Measurements from ENCODE around the gene ANKFY1. TPM values are rescaled to one million over a fixed set of nuclear protein-coding genes. Genes with fewer than 3 reads are reported as not detected.

ANKFY1 gene
- total RNA-seq, 1 experiment from 2014 or later: 38.9 TPM

DNA sequence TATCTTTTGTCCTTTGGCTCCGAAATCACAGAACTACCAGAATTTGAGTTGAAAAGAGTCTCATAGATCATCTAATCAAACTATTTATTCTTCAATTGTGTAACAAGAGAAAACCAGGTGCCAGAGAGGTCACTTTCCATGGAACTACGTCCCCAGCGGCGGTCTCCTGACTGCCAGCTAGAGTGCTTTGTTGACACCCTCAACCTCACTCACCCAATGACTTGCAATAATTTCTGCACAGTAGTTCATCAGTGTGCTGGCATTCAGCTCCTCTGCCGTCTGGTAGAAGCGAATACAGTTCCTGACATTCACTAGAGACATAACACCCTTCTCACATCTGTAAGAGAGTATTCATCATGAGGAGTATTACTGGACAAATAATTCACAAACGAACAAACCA is 54.2 kb downstream of the ANKFY1 start:
- ChIA-PET CTCF (interaction anchor here (0.6 to 1.3 kb wide), 3 partner anchors 10 to 214 kb away, joined by 3 to 4 read pairs (median 4); no protein-coding TSS in a partner anchor), POLR2A (no interaction called here), RAD21 (ENCODE audit: low non-redundant PET in 1 of 2, low total read pairs in 2 of 2, uncharacterized antibody in 2 of 2, unreplicated experiment in 2 of 2) (no interaction called here)
- peaks cover 3% of the 10 kb centered on the region; the same call in 1 of the 2 replicates for H4K20me1 ChIP-seq (ENCODE audit: insufficient read depth)
- H3K4me1 ChIP-seq (ENCODE audit: control insufficient read depth in 1 of 2, insufficient read depth in 2 of 2, low read length in 2 of 2): no peaks in the 10 kb centered on the region
- no peaks in the 10 kb centered on the region for H3K27me3 ChIP-seq (ENCODE audit: insufficient read depth, low read length)
- no peak overlapping the region for H3K4me2 ChIP-seq (ENCODE audit: low read length)
- no peak overlapping the region for H3K4me3 ChIP-seq (replicated peaks in 1 of 2; ENCODE audit: low read depth in 1 of 2, low read length in 2 of 2)
- H3K9me3 ChIP-seq (ENCODE audit: control insufficient read depth in 1 of 2, insufficient read depth in 1 of 2, low read depth in 1 of 2, low read length in 2 of 2): no peaks in the 10 kb centered on the region
- TF ChIP-seq TCF7L2 (IDR thresholded peaks at IDR 0.05; ENCODE audit: borderline replicate concordance, extremely low read depth, insufficient read depth, insufficient read length) (no peak), YY1 (IDR thresholded peaks at IDR 0.05; ENCODE audit: extremely low read depth, insufficient replicate concordance, low read depth, low read length) (no peak), EGR1 (IDR thresholded peaks at IDR 0.05; ENCODE audit: low read depth) (no peak), EZH2phosphoT487 (IDR thresholded peaks at IDR 0.05; ENCODE audit: borderline replicate concordance) (no peak), CBX3 (IDR thresholded peaks at IDR 0.05; ENCODE audit: low read depth) (no peak), ZNF274 (IDR thresholded peaks at IDR 0.05; ENCODE audit: low read depth, low read length) (no peak), ELF1 (IDR thresholded peaks at IDR 0.05; ENCODE audit: borderline replicate concordance, low read depth) (no peak), RAD21 (IDR thresholded peaks at IDR 0.05; ENCODE audit: low read depth) (no peak), POLR2AphosphoS5 (IDR thresholded peaks at IDR 0.05; ENCODE audit: low read depth, low read length) (no peak), POLR2A (IDR thresholded peaks at IDR 0.05; ENCODE audit: borderline replicate concordance, extremely low read depth, insufficient read depth, insufficient read length) (no peak), EZH2 (IDR thresholded peaks at IDR 0.05) (no peak), SIN3A (IDR thresholded peaks at IDR 0.05; ENCODE audit: low read depth) (no peak)
- TF ChIP-seq, protein P1, sequence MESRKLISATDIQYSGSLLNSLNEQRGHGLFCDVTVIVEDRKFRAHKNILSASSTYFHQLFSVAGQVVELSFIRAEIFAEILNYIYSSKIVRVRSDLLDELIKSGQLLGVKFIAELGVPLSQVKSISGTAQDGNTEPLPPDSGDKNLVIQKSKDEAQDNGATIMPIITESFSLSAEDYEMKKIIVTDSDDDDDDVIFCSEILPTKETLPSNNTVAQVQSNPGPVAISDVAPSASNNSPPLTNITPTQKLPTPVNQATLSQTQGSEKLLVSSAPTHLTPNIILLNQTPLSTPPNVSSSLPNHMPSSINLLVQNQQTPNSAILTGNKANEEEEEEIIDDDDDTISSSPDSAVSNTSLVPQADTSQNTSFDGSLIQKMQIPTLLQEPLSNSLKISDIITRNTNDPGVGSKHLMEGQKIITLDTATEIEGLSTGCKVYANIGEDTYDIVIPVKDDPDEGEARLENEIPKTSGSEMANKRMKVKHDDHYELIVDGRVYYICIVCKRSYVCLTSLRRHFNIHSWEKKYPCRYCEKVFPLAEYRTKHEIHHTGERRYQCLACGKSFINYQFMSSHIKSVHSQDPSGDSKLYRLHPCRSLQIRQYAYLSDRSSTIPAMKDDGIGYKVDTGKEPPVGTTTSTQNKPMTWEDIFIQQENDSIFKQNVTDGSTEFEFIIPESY (IDR thresholded peaks at IDR 0.05; ENCODE audit: extremely low read depth, insufficient replicate concordance, low read length): no peak
- TF ChIP-seq, protein P2, sequence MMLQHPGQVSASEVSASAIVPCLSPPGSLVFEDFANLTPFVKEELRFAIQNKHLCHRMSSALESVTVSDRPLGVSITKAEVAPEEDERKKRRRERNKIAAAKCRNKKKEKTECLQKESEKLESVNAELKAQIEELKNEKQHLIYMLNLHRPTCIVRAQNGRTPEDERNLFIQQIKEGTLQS (IDR thresholded peaks at IDR 0.05): no peak
- TF ChIP-seq, protein P3, sequence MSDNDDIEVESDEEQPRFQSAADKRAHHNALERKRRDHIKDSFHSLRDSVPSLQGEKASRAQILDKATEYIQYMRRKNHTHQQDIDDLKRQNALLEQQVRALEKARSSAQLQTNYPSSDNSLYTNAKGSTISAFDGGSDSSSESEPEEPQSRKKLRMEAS (IDR thresholded peaks at IDR 0.05): no peak
- TF ChIP-seq, protein P4, sequence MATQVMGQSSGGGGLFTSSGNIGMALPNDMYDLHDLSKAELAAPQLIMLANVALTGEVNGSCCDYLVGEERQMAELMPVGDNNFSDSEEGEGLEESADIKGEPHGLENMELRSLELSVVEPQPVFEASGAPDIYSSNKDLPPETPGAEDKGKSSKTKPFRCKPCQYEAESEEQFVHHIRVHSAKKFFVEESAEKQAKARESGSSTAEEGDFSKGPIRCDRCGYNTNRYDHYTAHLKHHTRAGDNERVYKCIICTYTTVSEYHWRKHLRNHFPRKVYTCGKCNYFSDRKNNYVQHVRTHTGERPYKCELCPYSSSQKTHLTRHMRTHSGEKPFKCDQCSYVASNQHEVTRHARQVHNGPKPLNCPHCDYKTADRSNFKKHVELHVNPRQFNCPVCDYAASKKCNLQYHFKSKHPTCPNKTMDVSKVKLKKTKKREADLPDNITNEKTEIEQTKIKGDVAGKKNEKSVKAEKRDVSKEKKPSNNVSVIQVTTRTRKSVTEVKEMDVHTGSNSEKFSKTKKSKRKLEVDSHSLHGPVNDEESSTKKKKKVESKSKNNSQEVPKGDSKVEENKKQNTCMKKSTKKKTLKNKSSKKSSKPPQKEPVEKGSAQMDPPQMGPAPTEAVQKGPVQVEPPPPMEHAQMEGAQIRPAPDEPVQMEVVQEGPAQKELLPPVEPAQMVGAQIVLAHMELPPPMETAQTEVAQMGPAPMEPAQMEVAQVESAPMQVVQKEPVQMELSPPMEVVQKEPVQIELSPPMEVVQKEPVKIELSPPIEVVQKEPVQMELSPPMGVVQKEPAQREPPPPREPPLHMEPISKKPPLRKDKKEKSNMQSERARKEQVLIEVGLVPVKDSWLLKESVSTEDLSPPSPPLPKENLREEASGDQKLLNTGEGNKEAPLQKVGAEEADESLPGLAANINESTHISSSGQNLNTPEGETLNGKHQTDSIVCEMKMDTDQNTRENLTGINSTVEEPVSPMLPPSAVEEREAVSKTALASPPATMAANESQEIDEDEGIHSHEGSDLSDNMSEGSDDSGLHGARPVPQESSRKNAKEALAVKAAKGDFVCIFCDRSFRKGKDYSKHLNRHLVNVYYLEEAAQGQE (IDR thresholded peaks at IDR 0.05; ENCODE audit: low read depth): no peak
- TF ChIP-seq, protein P5, sequence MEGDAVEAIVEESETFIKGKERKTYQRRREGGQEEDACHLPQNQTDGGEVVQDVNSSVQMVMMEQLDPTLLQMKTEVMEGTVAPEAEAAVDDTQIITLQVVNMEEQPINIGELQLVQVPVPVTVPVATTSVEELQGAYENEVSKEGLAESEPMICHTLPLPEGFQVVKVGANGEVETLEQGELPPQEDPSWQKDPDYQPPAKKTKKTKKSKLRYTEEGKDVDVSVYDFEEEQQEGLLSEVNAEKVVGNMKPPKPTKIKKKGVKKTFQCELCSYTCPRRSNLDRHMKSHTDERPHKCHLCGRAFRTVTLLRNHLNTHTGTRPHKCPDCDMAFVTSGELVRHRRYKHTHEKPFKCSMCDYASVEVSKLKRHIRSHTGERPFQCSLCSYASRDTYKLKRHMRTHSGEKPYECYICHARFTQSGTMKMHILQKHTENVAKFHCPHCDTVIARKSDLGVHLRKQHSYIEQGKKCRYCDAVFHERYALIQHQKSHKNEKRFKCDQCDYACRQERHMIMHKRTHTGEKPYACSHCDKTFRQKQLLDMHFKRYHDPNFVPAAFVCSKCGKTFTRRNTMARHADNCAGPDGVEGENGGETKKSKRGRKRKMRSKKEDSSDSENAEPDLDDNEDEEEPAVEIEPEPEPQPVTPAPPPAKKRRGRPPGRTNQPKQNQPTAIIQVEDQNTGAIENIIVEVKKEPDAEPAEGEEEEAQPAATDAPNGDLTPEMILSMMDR (IDR thresholded peaks at IDR 0.05 in 2 of 3, conservative IDR thresholded peaks at IDR 0.05 in 1 of 3; ENCODE audit: borderline replicate concordance in 1 of 3, insufficient read depth in 1 of 3, low read depth in 2 of 3, low read length in 2 of 3): no peak
- intact Hi-C loops (cut with micrococcal nuclease): no loop called here
- no peaks in the 10 kb centered on the region for H3K9me2 ChIP-seq (ENCODE audit: insufficient read depth)
- no peak for DNase-seq (ENCODE audit: low read depth, low spot score)
- no peak for ATAC-seq
- BruUV-seq (replicated peaks): no TSS peak
- peaks cover 5 to 16% of the 10 kb centered on the region in 2 experiments; a peak in 3 of 4 replicates for H3K36me3 ChIP-seq (ENCODE audit: control insufficient read depth in 1 of 2, insufficient read depth in 2 of 2, low read length in 2 of 2)
- H2AFZ ChIP-seq (ENCODE audit: low read depth, low read length, poor library complexity, severe bottlenecking): no peak overlapping the region
- peaks cover 18% of the 10 kb centered on the region for H3K79me2 ChIP-seq (ENCODE audit: insufficient read depth, low read length)
- no peak overlapping the region for H3K9ac ChIP-seq (ENCODE audit: low read length)
- no peak overlapping the region for H3K27ac ChIP-seq (ENCODE audit: low read depth, low read length)

Data from HCT116 (cell line).